Fibroblast of the aortic adventitia (primary cell): ENCODE data around the gene ASTN1. TPM values are rescaled to one million over a fixed set of nuclear protein-coding genes. Genes with fewer than 3 reads are reported as not detected.

Experiments
- DNase-seq: peaks from one replicate; pipeline ENCODE4 v3.0.0-alpha.2; 2010; ENCODE audit warnings: low read depth
- H3K4me3 ChIP-seq: 2 replicates; pipeline ENCODE4 v1.5.1; 2011; ENCODE audit warnings: low read depth, mild to moderate bottlenecking, control low read depth, low read length, moderate library complexity
- CTCF ChIP-seq: IDR thresholded peaks from 2 replicates; pipeline ENCODE4 v1.5.1; 2011; ENCODE audit warnings: mild to moderate bottlenecking, low read length, control low read depth, inconsistent platforms; ENCODE audit not compliant: insufficient read depth
- total RNA-seq: library from RNA; depleted of rRNA; stranded (reverse); fragments of >200 nt; gene quantifications from 2 replicates; pipeline ENCODE4 v1.2.3, GENCODE V29; 2012; ENCODE audit warnings: low replicate concordance

The ASTN1 gene
- total RNA-seq, 1 donor, result under 0.01 TPM

DNA sequence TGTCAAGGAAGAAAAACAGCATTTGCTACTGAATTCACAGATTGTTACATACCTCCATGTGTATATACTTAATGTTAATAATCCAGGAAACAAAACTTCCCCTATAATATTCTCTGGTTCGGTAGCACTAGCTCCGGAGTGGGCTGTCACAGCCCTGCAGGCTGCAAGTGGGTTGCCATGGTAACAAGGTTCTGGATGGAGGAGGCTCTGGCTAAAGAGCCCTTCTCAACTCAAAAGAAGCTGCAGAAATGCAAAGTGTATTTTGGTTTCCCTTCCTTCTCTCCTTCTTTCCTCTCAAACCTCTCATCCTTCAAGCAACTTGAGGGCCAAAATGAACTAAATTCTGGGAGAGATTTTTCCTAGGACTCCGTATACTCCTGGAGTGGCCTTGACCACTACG, 45.2 kb downstream of the ASTN1 start:
- no peak overlapping the region for H3K4me3 ChIP-seq
- no peak for TF ChIP-seq CTCF
- DNase-seq, result no peak

GRCh38 chr1:177118901-177119300, 45.6 kb downstream of the ASTN1 start:
- no peak overlapping the region for H3K4me3 ChIP-seq
- no peak for TF ChIP-seq CTCF
- DNase-seq, result no peak

GRCh38 chr1:177116941-177117340, 47.6 kb downstream of the ASTN1 start:
- TF ChIP-seq CTCF, result no peak
- no peak for DNase-seq
- no peak overlapping the region for H3K4me3 ChIP-seq

DNA sequence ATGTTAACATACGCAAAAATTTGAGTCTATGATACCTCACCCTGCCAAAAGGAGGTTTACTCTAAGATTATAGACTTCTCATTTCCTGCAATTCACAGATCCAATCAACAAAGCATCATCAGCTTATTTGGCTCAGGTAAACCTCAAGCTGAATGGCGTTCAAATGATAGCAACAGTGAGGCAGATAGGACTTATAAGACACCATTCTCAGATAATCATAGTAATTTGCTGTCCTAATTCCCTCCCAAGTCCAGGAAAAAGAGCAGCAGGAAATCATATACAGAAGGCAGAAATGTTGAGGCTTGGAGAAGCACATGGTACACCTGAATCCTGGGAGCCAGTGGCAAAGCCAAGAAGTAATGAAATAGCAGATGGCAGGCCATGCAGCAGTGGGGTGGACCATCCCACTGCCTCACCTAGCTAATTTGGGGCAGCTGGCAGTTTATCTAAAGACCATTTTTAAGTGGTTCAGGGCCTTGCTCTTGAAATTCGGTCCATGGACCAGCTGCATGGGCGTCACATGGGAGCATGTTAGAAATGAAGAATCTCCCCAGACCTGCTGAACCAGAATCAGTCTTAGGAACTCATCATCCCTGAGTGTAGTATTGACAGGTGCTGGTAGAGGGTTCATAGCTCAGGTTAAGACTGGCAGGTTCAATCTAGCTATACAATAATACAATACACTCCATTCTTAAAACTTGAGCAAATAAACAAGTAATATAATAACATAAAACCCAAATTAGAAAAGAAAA, 57.7 kb downstream of the ASTN1 start:
- no peak for DNase-seq
- H3K4me3 ChIP-seq, result no peak overlapping the region
- no peak for TF ChIP-seq CTCF

- DNase-seq, result no peak
- H3K4me3 ChIP-seq, result no peak overlapping the region
- no peak for TF ChIP-seq CTCF
Measured at GRCh38 chr1:177106196-177106595, 58.3 kb downstream of the ASTN1 start.

DNA sequence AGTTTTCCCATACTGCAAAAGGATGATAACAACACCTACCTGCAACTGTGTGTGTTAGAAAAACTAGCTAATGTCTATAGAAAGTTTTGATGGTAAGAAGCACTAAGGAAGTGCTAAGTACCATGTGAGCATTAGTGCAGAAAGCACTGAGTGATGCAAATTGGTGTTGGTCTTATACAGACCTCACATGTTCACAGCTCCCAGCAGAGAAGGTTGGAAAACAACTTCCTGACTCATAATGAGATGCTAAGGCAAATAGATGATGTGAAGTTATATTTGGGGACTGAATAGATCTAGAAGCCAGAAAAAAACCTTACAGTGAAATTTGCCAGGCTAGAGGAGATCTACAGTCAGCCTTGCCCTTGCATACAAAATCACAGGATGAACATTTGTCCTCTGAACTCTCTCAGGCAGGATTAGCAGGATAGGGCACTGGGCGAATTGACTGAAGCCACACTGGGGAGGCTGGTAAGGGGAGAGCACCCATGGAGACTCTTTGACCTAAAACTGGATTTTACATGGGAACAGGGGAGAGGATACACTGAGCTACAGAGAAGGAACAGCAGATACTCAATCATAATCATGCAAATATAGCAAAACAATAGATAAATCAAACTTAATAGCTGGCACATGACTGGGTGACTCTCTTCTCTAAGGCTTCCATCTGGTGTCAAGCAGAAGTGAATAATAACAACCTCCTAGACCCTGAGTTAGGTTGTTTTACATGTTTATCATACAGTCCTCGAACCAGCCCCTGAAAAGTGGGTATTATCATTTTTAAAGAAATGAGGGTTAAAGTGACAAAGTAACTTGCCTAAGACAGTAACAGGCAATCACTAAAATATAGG, 61.3 kb downstream of the ASTN1 start:
- no peak overlapping the region for H3K4me3 ChIP-seq
- no peak for DNase-seq
- TF ChIP-seq CTCF, result no peak
